C4-2B (cell line): ENCODE data around the gene ATP2A3.

ENCODE experiments used
- H3K27ac ChIP-seq: fragments of 450-650 bp; 2 replicates; pipeline ENCODE4 v1.5.1; 2017
- ZFX ChIP-seq: fragments of 450-650 bp; IDR thresholded peaks from 2 replicates; pipeline ENCODE4 v1.6.1; 2017
- TF ChIP-seq, protein P1 (sequence below): fragments of 450-650 bp; conservative IDR thresholded peaks from 2 replicates; pipeline ENCODE4 v1.5.1; 2017; ENCODE audit warnings: mild to moderate bottlenecking

The ATP2A3 gene

DNA sequence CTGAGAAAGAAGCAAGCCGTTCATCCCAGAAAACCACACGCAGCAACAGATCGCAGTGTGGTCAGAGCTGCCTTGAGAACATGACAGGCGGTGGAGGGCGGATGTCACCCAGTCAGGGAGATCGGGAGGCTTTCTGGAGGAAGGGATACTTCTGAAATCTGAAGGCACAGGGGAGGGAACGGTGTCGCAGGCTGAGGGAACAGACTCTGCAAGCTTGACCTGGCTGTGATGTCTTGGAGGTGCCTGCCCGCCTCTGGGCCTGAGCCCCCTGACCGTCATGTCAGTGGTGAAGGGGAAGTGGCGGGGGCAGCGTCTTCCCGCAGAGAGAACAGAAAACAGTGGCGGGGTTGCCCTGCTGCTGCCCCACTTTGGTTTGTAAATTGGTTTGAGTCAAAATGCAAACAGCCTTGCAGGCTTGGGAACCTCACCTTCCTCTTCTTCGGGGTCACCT, 8.1 kb upstream of the ATP2A3 start:
- no peak overlapping the region for H3K27ac ChIP-seq
- no peak for TF ChIP-seq ZFX
- TF ChIP-seq, protein P1, sequence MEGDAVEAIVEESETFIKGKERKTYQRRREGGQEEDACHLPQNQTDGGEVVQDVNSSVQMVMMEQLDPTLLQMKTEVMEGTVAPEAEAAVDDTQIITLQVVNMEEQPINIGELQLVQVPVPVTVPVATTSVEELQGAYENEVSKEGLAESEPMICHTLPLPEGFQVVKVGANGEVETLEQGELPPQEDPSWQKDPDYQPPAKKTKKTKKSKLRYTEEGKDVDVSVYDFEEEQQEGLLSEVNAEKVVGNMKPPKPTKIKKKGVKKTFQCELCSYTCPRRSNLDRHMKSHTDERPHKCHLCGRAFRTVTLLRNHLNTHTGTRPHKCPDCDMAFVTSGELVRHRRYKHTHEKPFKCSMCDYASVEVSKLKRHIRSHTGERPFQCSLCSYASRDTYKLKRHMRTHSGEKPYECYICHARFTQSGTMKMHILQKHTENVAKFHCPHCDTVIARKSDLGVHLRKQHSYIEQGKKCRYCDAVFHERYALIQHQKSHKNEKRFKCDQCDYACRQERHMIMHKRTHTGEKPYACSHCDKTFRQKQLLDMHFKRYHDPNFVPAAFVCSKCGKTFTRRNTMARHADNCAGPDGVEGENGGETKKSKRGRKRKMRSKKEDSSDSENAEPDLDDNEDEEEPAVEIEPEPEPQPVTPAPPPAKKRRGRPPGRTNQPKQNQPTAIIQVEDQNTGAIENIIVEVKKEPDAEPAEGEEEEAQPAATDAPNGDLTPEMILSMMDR, result no peak

- TF ChIP-seq ZFX, result no peak
- TF ChIP-seq, protein P1, result no peak
- H3K27ac ChIP-seq, result no peak overlapping the region
Observed at GRCh38 chr17:3970668-3971067, 6.4 kb upstream of the ATP2A3 start.

GRCh38 chr17:3969963-3970362, 5.7 kb upstream of the ATP2A3 start:
- no peak overlapping the region for H3K27ac ChIP-seq
- TF ChIP-seq, protein P1, result no peak
- no peak for TF ChIP-seq ZFX

- no peak for TF ChIP-seq ZFX
- TF ChIP-seq, protein P1, result no peak
- H3K27ac ChIP-seq, result no peak overlapping the region
Observed at GRCh38 chr17:3968886-3969524, 4.8 kb upstream of the ATP2A3 start.

- no peak overlapping the region for H3K27ac ChIP-seq
- TF ChIP-seq ZFX, result no peak
- TF ChIP-seq, protein P1, result no peak
Observed at GRCh38 chr17:3968015-3968414, 3.8 kb upstream of the ATP2A3 start.

DNA sequence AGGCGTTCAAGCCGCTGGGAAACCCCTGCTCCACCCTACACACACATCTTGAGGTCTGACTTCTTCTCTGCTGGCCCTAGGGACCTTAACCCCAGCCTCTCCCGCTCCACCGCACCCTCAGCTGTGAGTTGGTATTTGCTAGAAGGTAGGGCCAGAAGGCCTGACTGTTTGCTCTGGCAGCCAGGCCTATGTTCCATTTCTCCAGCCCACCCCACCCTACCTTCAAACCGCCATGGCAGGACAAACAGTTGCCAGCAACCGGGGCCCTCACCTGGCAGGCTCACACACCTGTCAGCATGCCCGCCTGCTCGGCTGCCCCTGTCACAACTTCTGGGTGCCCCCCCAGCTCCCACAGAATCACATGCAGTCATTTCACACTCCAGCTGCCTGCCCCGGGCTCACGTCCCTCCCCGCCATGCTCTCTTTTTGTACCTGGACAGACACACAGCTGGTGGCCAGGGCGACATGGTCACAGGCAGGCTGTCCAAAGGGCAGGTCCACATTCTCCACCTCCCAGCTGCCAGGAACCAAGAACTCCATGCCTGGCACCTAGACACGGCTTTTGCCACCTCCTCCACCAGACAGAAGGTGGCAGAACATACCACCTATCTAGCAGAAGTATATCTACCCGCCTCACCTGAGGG, 2.6 kb upstream of the ATP2A3 start:
- no peak overlapping the region for H3K27ac ChIP-seq
- no peak for TF ChIP-seq ZFX
- TF ChIP-seq, protein P1, result no peak

GRCh38 chr17:3965118-3965800, 1.0 kb upstream of the ATP2A3 start:
- no peak overlapping the region for H3K27ac ChIP-seq
- TF ChIP-seq, protein P1, result no peak
- no peak for TF ChIP-seq ZFX
